Endothelial cell of umbilical vein (primary cell): ENCODE data around the gene GRIA1. TPM values are rescaled to one million over a fixed set of nuclear protein-coding genes. Genes with fewer than 3 reads are reported as not detected.

ENCODE experiments used
- BruUV-seq: library from RNA; stranded (reverse); fragments of 400-500 nt; replicated peaks from 2 replicates; lab custom pipeline; 2021; lab: Mats Ljungman, UMichigan
- CTCF ChIA-PET: fragments of 300-600, 350-600 bp; sonication (Branson Sonifier 250); formaldehyde crosslinking; loops from one replicate; lab custom pipeline; 2021; ENCODE audit warnings: antibody characterized with exemption, inconsistent platforms; lab: Charles Lee
- POLR2A ChIA-PET: fragments of 300-600, 350-600 bp; sonication (Branson Sonifier 250); formaldehyde crosslinking; loops from one replicate; lab custom pipeline; 2021; ENCODE audit warnings: antibody characterized with exemption, inconsistent platforms; lab: Charles Lee
- DNase-seq: peaks from one replicate; pipeline ENCODE4 v3.0.0-alpha.2; 2011; ENCODE audit warnings: low read depth, low spot score
- FAIRE-seq: peaks from 2 replicates; lab custom pipeline; 2011; peaks lifted over from hg19 to GRCh38; lab: Jason Lieb, UNC
- H2AFZ ChIP-seq: 2 replicates; pipeline ENCODE4 v1.6.0; 2012; ENCODE audit warnings: low read depth, low read length, control low read depth, inconsistent platforms
- H3K27ac ChIP-seq: 2 replicates; pipeline ENCODE4 v1.5.1; 2011; ENCODE audit warnings: low read depth, mild to moderate bottlenecking, control low read depth, low read length, moderate library complexity; ENCODE audit not compliant: insufficient read depth
- H3K27me3 ChIP-seq, 2 experiments: 2 replicates each; pipeline versions ENCODE4 v1.6.0 to v1.6.1; 2011; ENCODE audit warnings: low read length in 2 of 2, mixed read lengths in 1 of 2; ENCODE audit not compliant: control insufficient read depth in 2 of 2, insufficient read depth in 2 of 2
- H3K36me3 ChIP-seq, 2 experiments: 2 replicates in 1 of 2; 3 replicates in 1 of 2; pipeline ENCODE4 v1.5.1; 2011; ENCODE audit warnings: low read length in 2 of 2, mild to moderate bottlenecking in 1 of 2, moderate library complexity in 1 of 2; ENCODE audit not compliant: control insufficient read depth in 2 of 2, insufficient read depth in 2 of 2; ENCODE audit errors: extremely low read depth in 1 of 2
- H3K4me1 ChIP-seq: 3 replicates; pipeline ENCODE4 v1.5.1; 2011; ENCODE audit warnings: mild to moderate bottlenecking, low read length; ENCODE audit not compliant: control insufficient read depth, insufficient read depth; ENCODE audit errors: extremely low read depth
- H3K4me2 ChIP-seq: 2 replicates; pipeline ENCODE4 v1.6.1; 2011; ENCODE audit warnings: low read length, control low read depth, mixed read lengths; ENCODE audit not compliant: insufficient read depth
- H3K4me3 ChIP-seq, 3 experiments: fragments of 200-600 bp in 1 of 3; sonication (generic), shearing (Covaris generic) in 1 of 3; replicated peaks in 1 of 3; 2 replicates each; pipeline ENCODE4 v1.5.1; 2011 to 2016; ENCODE audit warnings: control low read depth in 3 of 3, low read length in 3 of 3, mild to moderate bottlenecking in 2 of 3, inconsistent platforms in 1 of 3, low read depth in 1 of 3, moderate library complexity in 1 of 3; ENCODE audit not compliant: insufficient read depth in 1 of 3
- H3K79me2 ChIP-seq: 2 replicates; pipeline ENCODE4 v1.6.0; 2012; ENCODE audit warnings: low read length, inconsistent platforms; ENCODE audit not compliant: control insufficient read depth, insufficient read depth
- H3K9ac ChIP-seq: replicated peaks from 2 replicates; pipeline ENCODE3; 2011; ENCODE audit warnings: low read length, control low read depth; ENCODE audit not compliant: insufficient read depth; ENCODE audit errors: extremely low read depth
- H3K9me1 ChIP-seq: replicated peaks from 3 replicates; pipeline ENCODE4 v1.6.0; 2011; ENCODE audit warnings: mild to moderate bottlenecking, low read length; ENCODE audit not compliant: control insufficient read depth, insufficient read depth; ENCODE audit errors: extremely low read depth
- H3K9me3 ChIP-seq: replicated peaks from 2 replicates; pipeline ENCODE4 v1.5.1; 2012; ENCODE audit warnings: low read length, inconsistent platforms; ENCODE audit not compliant: control insufficient read depth, insufficient read depth
- H4K20me1 ChIP-seq: replicated peaks from 2 replicates; pipeline ENCODE3; 2011; ENCODE audit warnings: mild to moderate bottlenecking, low read length; ENCODE audit not compliant: control insufficient read depth, insufficient read depth; ENCODE audit errors: extremely low read depth
- CTCF ChIP-seq, 2 donors: IDR thresholded peaks; 1 replicate in 1 of 2; 2 replicates in 1 of 2; pipeline ENCODE4 v1.5.1; 2011; ENCODE audit warnings: low read length in 2 of 2, mild to moderate bottlenecking in 2 of 2, moderate library complexity in 2 of 2, control low read depth in 1 of 2, inconsistent platforms in 1 of 2, low read depth in 1 of 2; ENCODE audit not compliant: insufficient read depth in 1 of 2; ENCODE audit errors: extremely low read depth in 1 of 2
- EZH2 ChIP-seq: IDR thresholded peaks from 2 replicates; pipeline ENCODE4 v1.6.1; 2012; ENCODE audit warnings: borderline replicate concordance, low read depth, mild to moderate bottlenecking, moderate library complexity, low read length, inconsistent platforms; ENCODE audit not compliant: severe bottlenecking
- FOS ChIP-seq: IDR thresholded peaks from 2 replicates; pipeline ENCODE4 v1.6.1; 2011; ENCODE audit warnings: mild to moderate bottlenecking, low read length, moderate library complexity, borderline replicate concordance; ENCODE audit not compliant: insufficient read depth
- GATA2 ChIP-seq: IDR thresholded peaks from 2 replicates; pipeline ENCODE4 v1.7.0; 2011; ENCODE audit warnings: low read depth, mild to moderate bottlenecking, moderate library complexity, mixed read lengths, low read length; ENCODE audit not compliant: insufficient read length, insufficient read depth
- JUN ChIP-seq: IDR thresholded peaks from 2 replicates; pipeline ENCODE4 v1.6.1; 2011; ENCODE audit warnings: borderline replicate concordance, low read depth; ENCODE audit not compliant: insufficient read length, insufficient read depth
- MAX ChIP-seq: IDR thresholded peaks from 2 replicates; pipeline ENCODE4 v1.6.1; 2011; ENCODE audit not compliant: insufficient read depth, insufficient read length
- MYC ChIP-seq: IDR thresholded peaks from one replicate; pipeline ENCODE4 v1.6.1; 2011; ENCODE audit warnings: mild to moderate bottlenecking, low read depth, low read length
- POLR2A ChIP-seq: IDR thresholded peaks from 2 replicates; pipeline ENCODE4 v1.6.1; 2012; ENCODE audit warnings: low read depth, mild to moderate bottlenecking, control low read depth, low read length
- POLR2AphosphoS5 ChIP-seq: IDR thresholded peaks from 2 replicates; pipeline ENCODE4 v1.6.1; 2012; ENCODE audit warnings: low read depth, mild to moderate bottlenecking, control low read depth, low read length, moderate library complexity; ENCODE audit not compliant: insufficient read depth
- dilution Hi-C: fragments of 300-500 bp; cut with MboI; formaldehyde crosslinking; loops from one replicate; pipeline ENCODE4 v1.15.0; 2019; ENCODE audit warnings: low sequenced_read_pairs; ENCODE audit not compliant: extremely low pct_ligation_motif_present
- intact Hi-C: fragments of 100-400 bp; cut with micrococcal nuclease; formaldehyde crosslinking; loops from one replicate; pipeline ENCODE4 v1.10.0; 2022
- polyA plus RNA-seq, 4 experiments: library from polyadenylated mRNA; depleted of rRNA in 3 of 4; stranded (reverse) in 3 of 4; unstranded in 1 of 4; fragments of >200 nt; gene quantifications; 2 replicates each; pipeline versions ENCODE4 v1.2.1 to v1.2.3, GENCODE V29; 2011 to 2012; ENCODE audit warnings: missing spikeins in 1 of 4
- total RNA-seq: library from RNA; stranded (reverse); gene quantifications from 2 replicates; pipeline ENCODE4 v1.2.3, GENCODE V29; 2021

The GRIA1 gene
- total and polyA plus RNA-seq, 2 donors (not counting 3 experiments of a cell fraction or from before 2014, with no cell fraction given): not detected

GRCh38 chr5:153619771-153620170 lies 129.3 kb downstream of the GRIA1 start:
- peak; percentile 86 for DNase-seq
- BruUV-seq: no TSS peak
- Histone ChIP-seq H3K9me3 (no peaks in the 10 kb centered on the region), H3K4me2 (peak overlapping the region; percentile 69), H3K4me1 (peaks cover 35% of the 10 kb centered on the region), H3K79me2 (no peaks in the 10 kb centered on the region), H3K4me3 (no peak overlapping the region), H3K36me3 (no peaks in the 10 kb centered on the region), H3K27me3 (no peaks in the 10 kb centered on the region), H4K20me1 (no peaks in the 10 kb centered on the region), H2AFZ (peak overlapping the region; percentile 65), H3K9ac (no peak overlapping the region), H3K9me1 (no peaks in the 10 kb centered on the region), H3K27ac (peak overlapping the region; percentile 82)
- TF ChIP-seq JUN (peak; percentile 42), CTCF (IDR thresholded peaks at IDR 0.05; ENCODE audit: extremely low read depth in 1 of 2, insufficient read depth in 1 of 2, low read depth in 1 of 2, low read length in 2 of 2) (no peak), GATA2 (peak; percentile 72), POLR2AphosphoS5 (peak; percentile 24), POLR2A (no peak), EZH2 (no peak), FOS (peak; percentile 94), MAX (no peak), MYC (no peak)
- intact Hi-C loops (loop anchor here (1.0 kb wide), 2 partner anchors 10 to 68 kb away; no protein-coding TSS in a partner anchor), dilution Hi-C loops (no loop called here)
- CTCF ChIA-PET: interaction anchor here (1.5 kb wide), 1 partner anchor 9 kb away, joined by 8 read pairs; no protein-coding TSS in a partner anchor
- POLR2A ChIA-PET: no interaction called here
- peak; percentile 87 for FAIRE-seq
